Measurements from ENCODE around the gene ARAP3. TPM values are rescaled to one million over a fixed set of nuclear protein-coding genes. Genes with fewer than 3 reads are reported as not detected.

ARAP3 gene
- total RNA-seq, 1 experiment from 2014 or later = 27.6 TPM

DNA sequence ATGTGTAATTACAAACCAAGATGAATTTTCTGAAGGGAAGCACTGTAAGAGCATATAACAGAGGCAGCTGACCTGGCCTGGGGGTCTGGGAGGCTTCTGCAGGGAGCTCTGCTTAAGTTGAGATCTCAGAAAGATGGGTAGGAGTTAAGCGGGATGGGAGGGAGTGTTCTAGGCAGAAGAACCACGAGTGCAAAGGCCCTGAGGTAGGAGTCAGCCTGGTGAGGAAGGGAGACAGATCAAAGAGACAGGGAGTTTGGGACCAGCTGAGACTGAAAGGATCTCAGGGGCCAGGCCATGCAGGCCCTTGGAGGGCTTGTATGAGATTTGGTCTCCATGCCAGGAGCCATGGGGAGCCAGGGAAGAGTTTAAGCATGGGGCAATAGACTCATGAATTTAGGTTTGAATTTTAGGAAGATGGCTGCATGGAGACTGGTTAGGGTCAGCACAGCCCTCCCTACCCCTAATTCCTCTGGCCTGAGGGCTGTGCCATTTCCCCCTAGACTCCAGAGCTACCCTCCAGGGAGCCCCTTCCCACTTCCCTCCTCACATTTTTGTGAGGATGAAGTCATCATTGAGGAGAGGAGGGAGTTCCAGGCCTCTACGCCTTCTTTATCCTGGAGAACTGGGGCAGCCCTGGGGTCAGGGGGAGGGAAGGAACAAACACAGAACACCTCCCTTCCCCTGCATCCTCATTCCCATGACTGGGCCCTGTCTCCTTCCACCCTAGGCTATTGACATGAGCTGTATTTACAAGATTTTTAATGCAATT lies 4.8 kb upstream of the ARAP3 start:
- H3K27ac ChIP-seq (ENCODE audit: insufficient read length, low read depth, low read length) = no peak overlapping the region
- no peak overlapping the region for H2BK120ac ChIP-seq (ENCODE audit: low read depth, low read length, poor library complexity, severe bottlenecking)
- no peak overlapping the region for H2BK12ac ChIP-seq (ENCODE audit: insufficient read length, low read depth, low read length)
- no peak overlapping the region for H3K9ac ChIP-seq (ENCODE audit: extremely low read depth, insufficient read length, low read length)
- peaks cover 3% of the 10 kb centered on the region for H3K4me1 ChIP-seq (ENCODE audit: insufficient read depth, low read length)
- no peaks in the 10 kb centered on the region for H3K79me2 ChIP-seq (ENCODE audit: insufficient read depth, low read length)
- H3K56ac ChIP-seq (ENCODE audit: insufficient read length, low read depth, low read length) = no peak overlapping the region
- no peak overlapping the region for H2BK20ac ChIP-seq (ENCODE audit: low read depth, low read length, poor library complexity, severe bottlenecking)
- H3K23ac ChIP-seq (ENCODE audit: insufficient read length, low read depth, low read length) = no peak overlapping the region
- no peaks in the 10 kb centered on the region for H3K79me1 ChIP-seq (ENCODE audit: insufficient read depth, low read depth, low read length, poor library complexity, severe bottlenecking)
- no peak overlapping the region for H2BK5ac ChIP-seq (ENCODE audit: insufficient read length, low read length)
- peaks cover 7% of the 10 kb centered on the region for H3K23me2 ChIP-seq (ENCODE audit: insufficient read length, low read depth, low read length, poor library complexity, severe bottlenecking)
- no peak overlapping the region for H4K8ac ChIP-seq (replicated peaks; ENCODE audit: insufficient read length, low read depth, low read length)
- TF ChIP-seq, protein P1, sequence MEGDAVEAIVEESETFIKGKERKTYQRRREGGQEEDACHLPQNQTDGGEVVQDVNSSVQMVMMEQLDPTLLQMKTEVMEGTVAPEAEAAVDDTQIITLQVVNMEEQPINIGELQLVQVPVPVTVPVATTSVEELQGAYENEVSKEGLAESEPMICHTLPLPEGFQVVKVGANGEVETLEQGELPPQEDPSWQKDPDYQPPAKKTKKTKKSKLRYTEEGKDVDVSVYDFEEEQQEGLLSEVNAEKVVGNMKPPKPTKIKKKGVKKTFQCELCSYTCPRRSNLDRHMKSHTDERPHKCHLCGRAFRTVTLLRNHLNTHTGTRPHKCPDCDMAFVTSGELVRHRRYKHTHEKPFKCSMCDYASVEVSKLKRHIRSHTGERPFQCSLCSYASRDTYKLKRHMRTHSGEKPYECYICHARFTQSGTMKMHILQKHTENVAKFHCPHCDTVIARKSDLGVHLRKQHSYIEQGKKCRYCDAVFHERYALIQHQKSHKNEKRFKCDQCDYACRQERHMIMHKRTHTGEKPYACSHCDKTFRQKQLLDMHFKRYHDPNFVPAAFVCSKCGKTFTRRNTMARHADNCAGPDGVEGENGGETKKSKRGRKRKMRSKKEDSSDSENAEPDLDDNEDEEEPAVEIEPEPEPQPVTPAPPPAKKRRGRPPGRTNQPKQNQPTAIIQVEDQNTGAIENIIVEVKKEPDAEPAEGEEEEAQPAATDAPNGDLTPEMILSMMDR (conservative IDR thresholded peaks at IDR 0.05) = no peak
- no peaks in the 10 kb centered on the region for H4K20me1 ChIP-seq (ENCODE audit: control insufficient read depth, insufficient read depth, insufficient read length)
- WGBS (ENCODE audit: extremely low coverage, insufficient read length, low lambda C conversion rate) = no CpG with 5 or more reads among the region's 3 CpGs
- peaks cover 17% of the 10 kb centered on the region for H3K27me3 Mint-ChIP-seq (ENCODE audit: low read depth)
- H3K14ac ChIP-seq (ENCODE audit: insufficient read depth, low read length) = no peak overlapping the region
- no peak overlapping the region for H3K18ac ChIP-seq (ENCODE audit: insufficient read length, low read depth, low read length)
- no peak overlapping the region for H3K27ac Mint-ChIP-seq
- H2AK5ac ChIP-seq (ENCODE audit: insufficient read length, low read length) = no peak overlapping the region
- peaks cover 28 to 31% of the 10 kb centered on the region in 2 experiments for H3K4me1 Mint-ChIP-seq
- no peaks in the 10 kb centered on the region for H3K36me3 Mint-ChIP-seq (ENCODE audit: insufficient read depth in 1 of 3, low read depth in 3 of 3)
- peak; percentile 49 for DNase-seq
- no peak overlapping the region for H3K4me2 ChIP-seq (ENCODE audit: insufficient read depth, insufficient read length, low read length)
- no peak overlapping the region for H3T11ph ChIP-seq (ENCODE audit: low read length)
- no peak overlapping the region for H4K5ac ChIP-seq (ENCODE audit: insufficient read length, low read depth, low read length)
- no peak overlapping the region for H4K91ac ChIP-seq (ENCODE audit: insufficient read length, low read depth, low read length)
- H3K27me3 ChIP-seq (ENCODE audit: insufficient read depth, low read length) = no peaks in the 10 kb centered on the region
- no peak overlapping the region for H2AFZ ChIP-seq (ENCODE audit: low read length)
- no peak overlapping the region for H3K4ac ChIP-seq (ENCODE audit: low read depth, low read length)
- no peaks in the 10 kb centered on the region for H3K9me3 ChIP-seq (ENCODE audit: control insufficient read depth, low read depth, low read length)
- H3K4me3 Mint-ChIP-seq = no peak overlapping the region; a peak in 1 of 5 replicates
- H3K9me3 Mint-ChIP-seq = no peaks in the 10 kb centered on the region
- H2BK15ac ChIP-seq (ENCODE audit: low read depth, low read length) = no peak overlapping the region

All from H9 (cell line).